ENCODE results near the gene MAST1.
A peak's percentile ranks its signal among the peaks of the same experiment; 100 is the strongest.
"Not testable (repeated sequence)": the region's sequence is repeated elsewhere in the genome, so short reads cannot be mapped to it uniquely, and the experiment has no call there.

The MAST1 gene

GRCh38 chr19:12796146-12797071, 41.9 kb upstream of the MAST1 start:
- no peaks in the 10 kb centered on the region for H3K9me3 ChIP-seq (ENCODE audit: control insufficient read depth, insufficient read depth, low read length)
- no peak overlapping the region for H3K9ac ChIP-seq (ENCODE audit: low read depth, low read length)
- no peaks in the 10 kb centered on the region for H3K36me3 ChIP-seq (ENCODE audit: insufficient read depth, low read length)
- H3K4me1 ChIP-seq (ENCODE audit: insufficient read depth, low read length): peaks cover 7% of the 10 kb centered on the region; the same call in 1 of the 2 replicates

- no peaks in the 10 kb centered on the region for H3K36me3 ChIP-seq (ENCODE audit: insufficient read depth, low read length)
- H3K9me3 ChIP-seq (ENCODE audit: control insufficient read depth, insufficient read depth, low read length): no peaks in the 10 kb centered on the region
- peaks cover 7% of the 10 kb centered on the region; the same call in 1 of the 2 replicates for H3K4me1 ChIP-seq (ENCODE audit: insufficient read depth, low read length)
- H3K9ac ChIP-seq (ENCODE audit: low read depth, low read length): no peak overlapping the region
Observed at GRCh38 chr19:12797141-12797587, 41.2 kb upstream of the MAST1 start.

GRCh38 chr19:12797607-12798006, 40.7 kb upstream of the MAST1 start:
- not testable (repeated sequence) for H3K9ac ChIP-seq (ENCODE audit: low read depth, low read length); H3K4me1 ChIP-seq (ENCODE audit: insufficient read depth, low read length); H3K9me3 ChIP-seq (ENCODE audit: control insufficient read depth, insufficient read depth, low read length); H3K36me3 ChIP-seq (ENCODE audit: insufficient read depth, low read length)

- Histone ChIP-seq H3K9ac (ENCODE audit: low read depth, low read length) (no peak overlapping the region), H3K36me3 (ENCODE audit: insufficient read depth, low read length) (no peaks in the 10 kb centered on the region), H3K9me3 (ENCODE audit: control insufficient read depth, insufficient read depth, low read length) (no peaks in the 10 kb centered on the region)
Observed at GRCh38 chr19:12799742-12800465, 38.4 kb upstream of the MAST1 start.

GRCh38 chr19:12800466-12800770, 37.9 kb upstream of the MAST1 start:
- H3K4me1 ChIP-seq (ENCODE audit: insufficient read depth, low read length): peaks cover 7% of the 10 kb centered on the region; the same call in 1 of the 2 replicates
- 0 out of 2 replicates have a peak overlapping the region, but pooled peaks have one; percentile 88 for H3K9ac ChIP-seq (ENCODE audit: low read depth, low read length)
- H3K36me3 ChIP-seq (ENCODE audit: insufficient read depth, low read length): no peaks in the 10 kb centered on the region
- H3K9me3 ChIP-seq (ENCODE audit: control insufficient read depth, insufficient read depth, low read length): no peaks in the 10 kb centered on the region

More at GRCh38 chr19:12799742-12800465, 38.4 kb upstream of the MAST1 start:
- peaks cover 7% of the 10 kb centered on the region; the same call in 1 of the 2 replicates for H3K4me1 ChIP-seq (ENCODE audit: insufficient read depth, low read length)

GRCh38 chr19:12800923-12801465, 37.3 kb upstream of the MAST1 start:
- Histone ChIP-seq H3K9ac (ENCODE audit: low read depth, low read length) (peak overlapping the region; percentile 88), H3K9me3 (ENCODE audit: control insufficient read depth, insufficient read depth, low read length) (no peaks in the 10 kb centered on the region), H3K4me1 (ENCODE audit: insufficient read depth, low read length) (peaks cover 4% of the 10 kb centered on the region; the same call in 1 of the 2 replicates), H3K36me3 (ENCODE audit: insufficient read depth, low read length) (no peaks in the 10 kb centered on the region)

GRCh38 chr19:12801466-12802266, 36.6 kb upstream of the MAST1 start, which contains the start of the genes PRDX2 and THSD8:
PRDX2 (minus strand) TSS chr19:12801800; CDS start chr19:12801261, 539 bp downstream.
THSD8 (plus strand) TSS chr19:12802069; CDS start chr19:12802072, 3 bp downstream.
- Histone ChIP-seq H3K9ac (ENCODE audit: low read depth, low read length) (peak within 1 kb of the TSS; percentile 88), H3K4me1 (ENCODE audit: insufficient read depth, low read length) (no peaks in the 10 kb centered on the region), H3K36me3 (ENCODE audit: insufficient read depth, low read length) (no peaks in the 10 kb centered on the region), H3K9me3 (ENCODE audit: control insufficient read depth, insufficient read depth, low read length) (no peaks in the 10 kb centered on the region)

- Histone ChIP-seq H3K4me1 (ENCODE audit: insufficient read depth, low read length) (no peaks in the 10 kb centered on the region), H3K9me3 (ENCODE audit: control insufficient read depth, insufficient read depth, low read length) (no peaks in the 10 kb centered on the region), H3K9ac (ENCODE audit: low read depth, low read length) (peak overlapping the region; percentile 88; the same call in 1 of the 2 replicates), H3K36me3 (ENCODE audit: insufficient read depth, low read length) (no peaks in the 10 kb centered on the region)
Observed at GRCh38 chr19:12802267-12803106, 35.8 kb upstream of the MAST1 start.

GRCh38 chr19:12804051-12804450, 34.3 kb upstream of the MAST1 start:
- H3K4me1 ChIP-seq (ENCODE audit: insufficient read depth, low read length): no peaks in the 10 kb centered on the region
- H3K9ac ChIP-seq (ENCODE audit: low read depth, low read length): no peak overlapping the region
- H3K9me3 ChIP-seq (ENCODE audit: control insufficient read depth, insufficient read depth, low read length): no peaks in the 10 kb centered on the region
- peaks cover 3% of the 10 kb centered on the region; the same call in 1 of the 2 replicates for H3K36me3 ChIP-seq (ENCODE audit: insufficient read depth, low read length)

GRCh38 chr19:12806242-12807081, 31.9 kb upstream of the MAST1 start, which contains the start of gene RNASEH2A:
RNASEH2A (plus strand) TSS chr19:12806584; CDS start chr19:12806674, 90 bp downstream.
- peaks cover 10% of the 10 kb centered on the region for H3K36me3 ChIP-seq (ENCODE audit: insufficient read depth, low read length)
- no peaks in the 10 kb centered on the region for H3K9me3 ChIP-seq (ENCODE audit: control insufficient read depth, insufficient read depth, low read length)
- no peaks in the 10 kb centered on the region for H3K4me1 ChIP-seq (ENCODE audit: insufficient read depth, low read length)
- peak within 1 kb of the TSS; percentile 64 for H3K9ac ChIP-seq (ENCODE audit: low read depth, low read length)

- H3K36me3 ChIP-seq (ENCODE audit: insufficient read depth, low read length): peaks cover 1% of the 10 kb centered on the region; the same call in 1 of the 2 replicates
Observed at GRCh38 chr19:12815088-12815487, 23.2 kb upstream of the MAST1 start.

GRCh38 chr19:12817188-12817587, 21.1 kb upstream of the MAST1 start:
- not testable (repeated sequence) for H3K9me3 ChIP-seq (ENCODE audit: control insufficient read depth, insufficient read depth, low read length); H3K36me3 ChIP-seq (ENCODE audit: insufficient read depth, low read length); H3K4me1 ChIP-seq (ENCODE audit: insufficient read depth, low read length); H3K9ac ChIP-seq (ENCODE audit: low read depth, low read length)

More at GRCh38 chr19:12815088-12815487, 23.2 kb upstream of the MAST1 start:
- no peak overlapping the region for H3K9ac ChIP-seq (ENCODE audit: low read depth, low read length)
- no peaks in the 10 kb centered on the region for H3K9me3 ChIP-seq (ENCODE audit: control insufficient read depth, insufficient read depth, low read length)
- H3K4me1 ChIP-seq (ENCODE audit: insufficient read depth, low read length): no peaks in the 10 kb centered on the region

All from ES-I3 (cell line).